Esophagus muscularis mucosa (tissue), 3 donors: ENCODE measurements around the gene C4orf50.

ENCODE experiments used
- CTCF ChIP-seq, 3 experiments: fragments of 200-600 bp in 2 of 3; fragments of 450-650 bp in 1 of 3; sonication (generic) in 2 of 3; IDR thresholded peaks; one replicate each; pipeline ENCODE4 v1.5.1; 2017 to 2019; ENCODE audit warnings: antibody characterized with exemption in 3 of 3, mild to moderate bottlenecking in 2 of 3, moderate library complexity in 1 of 3
- POLR2A ChIP-seq: fragments of 450-650 bp; IDR thresholded peaks from one replicate; pipeline ENCODE4 v1.6.1; 2017; ENCODE audit warnings: antibody characterized with exemption, moderate library complexity, mild to moderate bottlenecking, low read depth

- TF ChIP-seq CTCF (IDR thresholded peaks at IDR 0.05) (no peak), POLR2A (no peak)
Measured at GRCh38 chr4:6001680-6002491, 16.3 kb downstream of the C4orf50 start.
